ENCODE data around the gene EML1. TPM values are rescaled to one million over a fixed set of nuclear protein-coding genes. Genes with fewer than 3 reads are reported as not detected.
"Not testable (repeated sequence)": the region's sequence is repeated elsewhere in the genome, so short reads cannot be mapped to it uniquely, and the experiment has no call there.

Gene EML1
- total RNA-seq, 3 donors from 2014 or later (not counting 1 experiment from before 2014, with no cell fraction given) = not detected

DNA sequence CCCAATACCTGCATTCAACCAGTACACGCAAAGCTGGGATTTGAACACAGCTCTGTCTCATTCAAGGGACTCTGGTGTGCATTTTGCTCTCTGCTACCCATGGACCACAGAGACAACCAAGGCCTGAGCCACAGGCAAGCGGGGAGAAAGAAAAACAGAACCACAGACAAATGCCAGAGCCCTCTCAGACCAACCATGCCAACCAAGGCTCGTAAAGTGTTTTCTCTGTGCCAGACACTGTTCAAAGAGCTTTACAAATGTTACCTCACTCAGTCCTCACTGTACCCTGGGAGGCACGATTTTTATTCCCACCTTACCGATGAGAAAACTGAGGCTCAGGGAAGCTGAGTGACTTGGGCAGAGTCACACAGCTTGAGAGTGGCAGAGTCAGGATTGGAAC, 32.4 kb upstream of the EML1 start:
- Mint-ChIP-seq H3K36me3 (no peaks in the 10 kb centered on the region), H3K9me3 (no peaks in the 10 kb centered on the region), H3K27me3 (ENCODE audit: low read depth in 2 of 2) (peaks cover 3 to 5% of the 10 kb centered on the region in 2 donors), H3K4me3 (no peak overlapping the region), H3K4me1 (no peaks in the 10 kb centered on the region), H3K27ac (no peak overlapping the region)
- ATAC-seq (no peak), DNase-seq (no peak)
- TF ChIP-seq, protein P1, sequence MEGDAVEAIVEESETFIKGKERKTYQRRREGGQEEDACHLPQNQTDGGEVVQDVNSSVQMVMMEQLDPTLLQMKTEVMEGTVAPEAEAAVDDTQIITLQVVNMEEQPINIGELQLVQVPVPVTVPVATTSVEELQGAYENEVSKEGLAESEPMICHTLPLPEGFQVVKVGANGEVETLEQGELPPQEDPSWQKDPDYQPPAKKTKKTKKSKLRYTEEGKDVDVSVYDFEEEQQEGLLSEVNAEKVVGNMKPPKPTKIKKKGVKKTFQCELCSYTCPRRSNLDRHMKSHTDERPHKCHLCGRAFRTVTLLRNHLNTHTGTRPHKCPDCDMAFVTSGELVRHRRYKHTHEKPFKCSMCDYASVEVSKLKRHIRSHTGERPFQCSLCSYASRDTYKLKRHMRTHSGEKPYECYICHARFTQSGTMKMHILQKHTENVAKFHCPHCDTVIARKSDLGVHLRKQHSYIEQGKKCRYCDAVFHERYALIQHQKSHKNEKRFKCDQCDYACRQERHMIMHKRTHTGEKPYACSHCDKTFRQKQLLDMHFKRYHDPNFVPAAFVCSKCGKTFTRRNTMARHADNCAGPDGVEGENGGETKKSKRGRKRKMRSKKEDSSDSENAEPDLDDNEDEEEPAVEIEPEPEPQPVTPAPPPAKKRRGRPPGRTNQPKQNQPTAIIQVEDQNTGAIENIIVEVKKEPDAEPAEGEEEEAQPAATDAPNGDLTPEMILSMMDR (IDR thresholded peaks at IDR 0.05) = no peak
- Histone ChIP-seq H3K27me3 (ENCODE audit: control insufficient read depth, insufficient read depth, low read length) (no peaks in the 10 kb centered on the region), H3K9me3 (ENCODE audit: control insufficient read depth, insufficient read depth, low read length) (no peaks in the 10 kb centered on the region), H3K27ac (ENCODE audit: low read length) (no peak overlapping the region), H3K4me1 (ENCODE audit: control insufficient read depth, insufficient read depth, low read length) (no peaks in the 10 kb centered on the region), H3K4me3 (ENCODE audit: low read length) (no peak overlapping the region), H3K36me3 (ENCODE audit: control insufficient read depth, insufficient read depth, low read length) (no peaks in the 10 kb centered on the region)
- intact Hi-C loops (cut with micrococcal nuclease) = no loop called here
- 84% methylated on average over 5 of the region's 5 CpGs for WGBS (ENCODE audit: insufficient coverage)

DNA sequence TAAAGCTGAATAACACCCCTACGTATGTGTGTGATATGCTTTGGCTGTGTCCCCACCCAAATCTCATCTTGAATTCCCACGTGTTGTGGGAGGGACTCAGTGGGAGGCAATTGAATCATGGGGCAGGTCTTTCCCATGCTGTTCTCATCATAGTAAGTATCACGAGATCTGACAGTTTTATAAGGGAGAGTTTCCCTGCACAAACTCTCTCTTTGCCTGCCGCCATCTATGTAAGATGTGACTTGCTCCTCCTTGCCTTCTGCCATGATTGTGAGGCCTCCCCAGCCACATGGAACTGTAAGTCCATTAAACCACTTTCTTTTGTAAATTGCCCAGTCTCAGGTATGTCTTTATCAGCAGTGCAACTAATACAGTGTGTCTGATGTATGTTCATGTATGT, 30.3 kb upstream of the EML1 start:
- H3K27ac ChIP-seq (ENCODE audit: low read length); H3K27me3 Mint-ChIP-seq (ENCODE audit: low read depth in 2 of 2); intact Hi-C loops (cut with micrococcal nuclease); H3K27me3 ChIP-seq (ENCODE audit: control insufficient read depth, insufficient read depth, low read length); ATAC-seq; H3K36me3 ChIP-seq (ENCODE audit: control insufficient read depth, insufficient read depth, low read length); H3K27ac Mint-ChIP-seq; H3K4me1 ChIP-seq (ENCODE audit: control insufficient read depth, insufficient read depth, low read length); H3K36me3 Mint-ChIP-seq; H3K9me3 Mint-ChIP-seq; H3K4me3 ChIP-seq (ENCODE audit: low read length); H3K4me3 Mint-ChIP-seq; DNase-seq; H3K4me1 Mint-ChIP-seq; H3K9me3 ChIP-seq (ENCODE audit: control insufficient read depth, insufficient read depth, low read length): not testable (repeated sequence)
- WGBS (ENCODE audit: insufficient coverage) = 97% methylated on average over 3 of the region's 4 CpGs

- no peaks in the 10 kb centered on the region for H3K4me1 ChIP-seq (ENCODE audit: control insufficient read depth, insufficient read depth, low read length)
- no peak overlapping the region for H3K27ac Mint-ChIP-seq
- no peaks in the 10 kb centered on the region for H3K36me3 Mint-ChIP-seq
- WGBS (ENCODE audit: insufficient coverage) = 82% methylated on average over 10 of the region's 13 CpGs
- no peaks in the 10 kb centered on the region for H3K4me1 Mint-ChIP-seq
- H3K4me3 ChIP-seq (ENCODE audit: low read length) = no peak overlapping the region
- H3K27ac ChIP-seq (ENCODE audit: low read length) = no peak overlapping the region
- H3K9me3 Mint-ChIP-seq = no peaks in the 10 kb centered on the region
- DNase-seq = no peak
- no peak for ATAC-seq
- no peaks in the 10 kb centered on the region for H3K9me3 ChIP-seq (ENCODE audit: control insufficient read depth, insufficient read depth, low read length)
- peaks cover 3 to 5% of the 10 kb centered on the region in 2 donors for H3K27me3 Mint-ChIP-seq (ENCODE audit: low read depth in 2 of 2)
- H3K4me3 Mint-ChIP-seq = no peak overlapping the region
- TF ChIP-seq, protein P1 (IDR thresholded peaks at IDR 0.05) = no peak
- H3K27me3 ChIP-seq (ENCODE audit: control insufficient read depth, insufficient read depth, low read length) = no peaks in the 10 kb centered on the region
- no peaks in the 10 kb centered on the region for H3K36me3 ChIP-seq (ENCODE audit: control insufficient read depth, insufficient read depth, low read length)
- intact Hi-C loops (cut with micrococcal nuclease) = no loop called here
Observed at GRCh38 chr14:99763527-99764221, 29.5 kb upstream of the EML1 start.

GRCh38 chr14:99764222-99764706, 28.9 kb upstream of the EML1 start:
- Mint-ChIP-seq H3K36me3 (no peaks in the 10 kb centered on the region), H3K4me3 (no peak overlapping the region), H3K27me3 (ENCODE audit: low read depth in 2 of 2) (peaks cover 2 to 5% of the 10 kb centered on the region in 2 donors), H3K9me3 (no peaks in the 10 kb centered on the region), H3K27ac (no peak overlapping the region), H3K4me1 (no peaks in the 10 kb centered on the region)
- no peaks in the 10 kb centered on the region for H3K36me3 ChIP-seq (ENCODE audit: control insufficient read depth, insufficient read depth, low read length)
- intact Hi-C loops (cut with micrococcal nuclease) = no loop called here
- H3K9me3 ChIP-seq (ENCODE audit: control insufficient read depth, insufficient read depth, low read length) = no peaks in the 10 kb centered on the region
- H3K4me3 ChIP-seq (ENCODE audit: low read length) = no peak overlapping the region
- TF ChIP-seq, protein P1 (IDR thresholded peaks at IDR 0.05) = no peak
- H3K4me1 ChIP-seq (ENCODE audit: control insufficient read depth, insufficient read depth, low read length) = no peaks in the 10 kb centered on the region
- DNase-seq = no peak
- WGBS (ENCODE audit: insufficient coverage) = 86% methylated on average over 11 of the region's 11 CpGs
- ATAC-seq = no peak
- H3K27me3 ChIP-seq (ENCODE audit: control insufficient read depth, insufficient read depth, low read length) = no peaks in the 10 kb centered on the region
- H3K27ac ChIP-seq (ENCODE audit: low read length) = no peak overlapping the region

All from natural killer cell (primary cell).